Vagina (tissue), 2 donors: ENCODE results near the gene PANK1.
"Not testable (repeated sequence)": the region's sequence is repeated elsewhere in the genome, so short reads cannot be mapped to it uniquely, and the experiment has no call there.

Experiments
- POLR2A ChIP-seq, 2 donors: fragments of 450-650 bp; IDR thresholded peaks; one replicate each; pipeline ENCODE4 v1.6.1; 2017; ENCODE audit warnings: antibody characterized with exemption in 2 of 2, mild to moderate bottlenecking in 2 of 2, moderate library complexity in 2 of 2
- TF ChIP-seq, protein P1 (sequence below), 3 experiments: fragments of 450-650 bp in 2 of 3; fragments of 200-600 bp in 1 of 3; sonication (generic) in 1 of 3; IDR thresholded peaks; one replicate each; pipeline ENCODE4 v1.5.1; 2017 to 2019; ENCODE audit warnings: antibody characterized with exemption in 3 of 3, mild to moderate bottlenecking in 2 of 3, moderate library complexity in 2 of 3

DNA sequence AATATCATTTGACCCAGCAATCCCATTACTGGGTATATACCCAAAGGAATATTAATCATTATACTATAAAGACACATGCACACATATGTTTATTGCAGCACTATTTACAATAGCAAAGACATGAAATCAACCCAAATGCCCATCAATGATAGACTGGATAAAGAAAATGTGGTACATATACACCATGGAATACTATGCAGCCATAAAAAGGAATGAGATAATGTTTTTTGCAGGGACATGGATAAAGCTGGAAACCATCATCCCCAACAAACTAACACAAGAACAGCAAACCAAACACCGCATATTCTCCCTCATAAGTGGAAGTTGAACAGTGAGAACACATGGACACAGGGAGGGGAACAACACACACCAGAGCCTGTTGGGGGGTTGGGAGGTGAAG is 98.4 kb downstream of the PANK1 start:
- TF ChIP-seq, protein P1, sequence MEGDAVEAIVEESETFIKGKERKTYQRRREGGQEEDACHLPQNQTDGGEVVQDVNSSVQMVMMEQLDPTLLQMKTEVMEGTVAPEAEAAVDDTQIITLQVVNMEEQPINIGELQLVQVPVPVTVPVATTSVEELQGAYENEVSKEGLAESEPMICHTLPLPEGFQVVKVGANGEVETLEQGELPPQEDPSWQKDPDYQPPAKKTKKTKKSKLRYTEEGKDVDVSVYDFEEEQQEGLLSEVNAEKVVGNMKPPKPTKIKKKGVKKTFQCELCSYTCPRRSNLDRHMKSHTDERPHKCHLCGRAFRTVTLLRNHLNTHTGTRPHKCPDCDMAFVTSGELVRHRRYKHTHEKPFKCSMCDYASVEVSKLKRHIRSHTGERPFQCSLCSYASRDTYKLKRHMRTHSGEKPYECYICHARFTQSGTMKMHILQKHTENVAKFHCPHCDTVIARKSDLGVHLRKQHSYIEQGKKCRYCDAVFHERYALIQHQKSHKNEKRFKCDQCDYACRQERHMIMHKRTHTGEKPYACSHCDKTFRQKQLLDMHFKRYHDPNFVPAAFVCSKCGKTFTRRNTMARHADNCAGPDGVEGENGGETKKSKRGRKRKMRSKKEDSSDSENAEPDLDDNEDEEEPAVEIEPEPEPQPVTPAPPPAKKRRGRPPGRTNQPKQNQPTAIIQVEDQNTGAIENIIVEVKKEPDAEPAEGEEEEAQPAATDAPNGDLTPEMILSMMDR (IDR thresholded peaks at IDR 0.05), result not testable (repeated sequence)
- not testable (repeated sequence) for TF ChIP-seq POLR2A (IDR thresholded peaks at IDR 0.05)
